D721Med (cell line): ENCODE results near the gene VIPAS39.

Experiments used
- DNase-seq: peaks from one replicate; pipeline ENCODE4 v3.0.0; 2011; ENCODE audit warnings: low spot score; ENCODE audit not compliant: insufficient read length
- FAIRE-seq: peaks from 2 replicates; lab custom pipeline; 2011; peaks lifted over from hg19 to GRCh38; lab: Jason Lieb, UNC
- TF ChIP-seq, protein P1 (sequence below): IDR thresholded peaks from 2 replicates; pipeline ENCODE4 v1.5.1; 2012; ENCODE audit warnings: mild to moderate bottlenecking, control low read depth; ENCODE audit not compliant: insufficient read depth; ENCODE audit errors: missing control alignments

The VIPAS39 gene

DNA sequence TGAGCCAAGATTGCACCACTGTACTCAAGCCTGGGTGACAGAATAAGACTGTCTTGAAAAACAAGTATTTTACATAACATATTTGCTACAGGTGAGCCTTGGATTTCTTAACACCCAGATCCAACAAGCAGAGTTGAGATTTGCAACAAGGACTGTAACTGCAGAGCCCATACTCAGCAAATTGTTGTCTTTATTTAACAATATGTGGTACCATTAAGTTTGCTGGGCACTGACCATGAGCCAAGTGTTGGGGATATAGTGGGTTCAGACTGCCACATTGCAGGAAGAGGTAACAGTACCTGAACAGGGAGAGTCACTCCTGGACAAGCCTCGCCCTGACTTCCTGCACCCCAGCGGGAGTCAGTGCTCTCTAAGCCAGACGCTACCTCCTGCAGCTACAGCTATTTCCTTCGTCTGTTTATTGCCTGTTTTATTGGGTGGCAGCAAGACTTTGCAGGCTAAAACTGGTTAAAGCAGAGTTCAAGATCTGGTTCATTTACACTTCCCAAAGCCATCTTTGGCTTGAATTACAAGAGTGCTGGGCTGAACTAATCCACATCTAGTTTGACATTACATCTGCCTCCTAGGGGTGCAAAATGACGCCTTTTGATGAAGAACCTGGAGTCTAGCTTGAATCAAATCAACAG, 12.9 kb upstream of the VIPAS39 start:
- TF ChIP-seq, protein P1, sequence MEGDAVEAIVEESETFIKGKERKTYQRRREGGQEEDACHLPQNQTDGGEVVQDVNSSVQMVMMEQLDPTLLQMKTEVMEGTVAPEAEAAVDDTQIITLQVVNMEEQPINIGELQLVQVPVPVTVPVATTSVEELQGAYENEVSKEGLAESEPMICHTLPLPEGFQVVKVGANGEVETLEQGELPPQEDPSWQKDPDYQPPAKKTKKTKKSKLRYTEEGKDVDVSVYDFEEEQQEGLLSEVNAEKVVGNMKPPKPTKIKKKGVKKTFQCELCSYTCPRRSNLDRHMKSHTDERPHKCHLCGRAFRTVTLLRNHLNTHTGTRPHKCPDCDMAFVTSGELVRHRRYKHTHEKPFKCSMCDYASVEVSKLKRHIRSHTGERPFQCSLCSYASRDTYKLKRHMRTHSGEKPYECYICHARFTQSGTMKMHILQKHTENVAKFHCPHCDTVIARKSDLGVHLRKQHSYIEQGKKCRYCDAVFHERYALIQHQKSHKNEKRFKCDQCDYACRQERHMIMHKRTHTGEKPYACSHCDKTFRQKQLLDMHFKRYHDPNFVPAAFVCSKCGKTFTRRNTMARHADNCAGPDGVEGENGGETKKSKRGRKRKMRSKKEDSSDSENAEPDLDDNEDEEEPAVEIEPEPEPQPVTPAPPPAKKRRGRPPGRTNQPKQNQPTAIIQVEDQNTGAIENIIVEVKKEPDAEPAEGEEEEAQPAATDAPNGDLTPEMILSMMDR, result no peak
- FAIRE-seq (no peak), DNase-seq (no peak)

- TF ChIP-seq, protein P1, result no peak
- FAIRE-seq, result no peak
- no peak for DNase-seq
Measured at GRCh38 chr14:77469539-77469938, 12.1 kb upstream of the VIPAS39 start.

- TF ChIP-seq, protein P1, result no peak
- DNase-seq (no peak), FAIRE-seq (no peak)
Measured at GRCh38 chr14:77469067-77469505, 11.7 kb upstream of the VIPAS39 start.

- TF ChIP-seq, protein P1, result no peak
- FAIRE-seq, result no peak
- DNase-seq, result no peak
Measured at GRCh38 chr14:77467801-77468200, 10.4 kb upstream of the VIPAS39 start.

GRCh38 chr14:77459072-77459723, 1.8 kb upstream of the VIPAS39 start:
- TF ChIP-seq, protein P1, result peak; percentile 73
- DNase-seq (no peak), FAIRE-seq (no peak)

DNA sequence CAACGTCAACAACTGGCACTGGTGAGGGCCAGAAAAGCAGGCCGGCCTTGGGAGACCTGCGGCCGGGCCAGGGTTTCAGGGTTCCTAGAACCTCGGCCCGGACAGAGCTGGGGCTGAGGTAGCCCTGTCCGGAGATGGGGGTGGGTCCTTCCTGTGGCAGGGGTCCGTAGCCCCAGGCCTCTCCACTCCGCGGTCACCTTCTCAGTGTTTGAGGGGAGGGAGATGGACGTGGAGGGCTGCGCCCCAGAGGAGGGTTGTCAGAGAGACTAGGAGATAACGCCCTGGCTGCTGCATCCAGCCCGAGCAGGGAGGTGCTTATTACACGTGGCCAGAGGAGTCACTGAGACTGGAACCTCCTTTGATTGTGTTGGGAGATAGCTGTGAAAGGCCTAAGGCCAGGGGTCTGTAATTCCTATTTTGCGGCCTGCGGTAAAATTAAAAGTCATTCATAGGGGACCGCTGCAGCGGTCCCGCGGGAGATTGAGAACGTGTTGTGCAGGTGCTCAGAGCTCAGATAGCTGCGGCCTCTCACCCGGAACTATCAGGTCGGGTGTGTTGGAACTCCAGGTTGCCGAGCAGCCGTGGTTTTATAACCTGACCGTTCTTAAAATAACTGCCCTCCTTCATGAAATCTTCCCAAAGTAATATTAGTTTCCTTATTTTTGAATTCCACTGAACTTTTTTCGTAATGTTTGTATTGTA, 999 bp upstream of the VIPAS39 start:
- no peak for DNase-seq

More for the DNA sequence above, 999 bp upstream of the VIPAS39 start:
- TF ChIP-seq, protein P1, result no peak
- no peak for FAIRE-seq
